ENCODE data around the gene SHISA9.

SHISA9 gene

DNA sequence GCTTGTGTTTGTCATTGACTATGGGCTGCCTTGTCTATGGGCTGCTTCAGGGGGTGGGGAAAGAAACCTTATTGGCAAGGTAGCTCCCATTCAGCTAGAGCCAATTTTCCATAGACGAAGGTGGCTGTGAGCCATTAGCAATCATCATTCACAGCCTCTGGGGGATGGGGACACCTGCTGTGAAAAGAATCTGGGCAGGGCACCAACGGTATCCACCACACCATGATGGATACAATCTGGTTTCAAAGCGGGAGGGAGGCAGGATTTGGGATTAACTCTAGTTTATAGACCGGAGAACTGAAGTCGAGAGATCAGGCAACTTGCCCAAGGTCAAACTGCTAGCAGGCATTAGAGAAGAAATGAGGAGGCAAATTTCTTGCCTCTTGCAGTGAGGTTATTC lies 182.3 kb downstream of the SHISA9 start:
- DNase-seq: peak; percentile 66

DNA sequence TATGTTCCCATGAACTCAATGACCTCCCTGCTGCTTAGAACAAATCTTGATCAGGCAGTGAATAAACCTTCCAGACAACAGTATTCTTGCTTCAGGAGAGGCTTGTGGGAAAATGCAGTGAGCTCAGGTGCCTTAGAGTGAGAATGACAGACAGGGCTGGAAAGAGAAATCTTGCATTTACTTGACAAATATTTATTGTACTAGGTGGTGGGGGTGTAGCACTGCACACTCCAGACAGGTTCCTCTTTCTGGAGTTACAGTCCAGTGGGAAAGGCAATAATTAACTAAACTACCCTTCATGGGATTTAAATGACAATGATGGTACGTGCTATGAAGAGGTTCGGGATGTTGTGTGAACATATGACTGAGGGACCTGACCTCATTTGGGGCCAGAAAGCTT lies 182.9 kb downstream of the SHISA9 start:
- DNase-seq: no peak

DNA sequence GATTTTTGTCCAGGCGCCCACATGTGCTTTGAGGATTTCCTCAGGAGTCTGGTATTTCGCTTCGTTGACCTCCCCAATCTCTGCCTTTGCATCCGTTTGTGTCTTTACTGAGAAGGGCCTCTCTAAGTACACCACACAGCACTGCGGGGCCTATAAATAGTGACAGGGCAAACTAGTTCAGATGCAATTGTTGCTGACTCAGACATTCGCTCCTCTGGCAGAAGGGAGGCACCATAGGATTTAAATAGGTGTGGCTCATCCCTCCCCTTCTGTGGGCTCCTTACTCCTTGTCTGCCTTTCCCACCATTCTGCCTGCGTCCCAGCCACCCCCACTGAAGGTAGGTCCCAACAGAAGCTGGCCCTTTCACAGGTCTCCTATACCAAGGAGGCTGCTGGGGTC lies 192.3 kb downstream of the SHISA9 start:
- DNase-seq: no peak

- no peak for DNase-seq
Measured at GRCh38 chr16:13095061-13095460, 193.7 kb downstream of the SHISA9 start.

DNA sequence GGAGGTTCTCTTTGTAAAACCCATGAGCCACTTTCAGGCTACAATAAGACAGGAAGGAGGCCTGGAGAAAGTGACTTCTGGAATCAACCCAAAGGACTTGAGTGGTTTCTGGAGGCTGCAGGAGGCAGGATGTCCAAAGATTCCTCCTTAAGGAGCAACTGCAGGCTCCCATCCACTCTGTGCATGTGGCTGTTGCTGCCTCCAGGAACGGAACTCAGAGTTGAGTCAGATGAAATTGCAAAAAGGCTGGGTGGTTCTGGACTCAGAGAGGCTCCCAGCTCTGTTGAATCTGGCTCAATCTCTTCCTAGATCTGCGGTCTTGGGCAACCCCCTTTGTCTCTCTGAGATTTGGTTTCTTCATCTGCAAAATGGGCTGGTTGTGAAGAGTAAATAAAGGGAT lies 197.1 kb downstream of the SHISA9 start:
- no peak for DNase-seq

- DNase-seq: no peak
Measured at GRCh38 chr16:13099822-13100221, 198.4 kb downstream of the SHISA9 start.

GRCh38 chr16:13100970-13101369 lies 199.6 kb downstream of the SHISA9 start:
- DNase-seq: no peak

DNA sequence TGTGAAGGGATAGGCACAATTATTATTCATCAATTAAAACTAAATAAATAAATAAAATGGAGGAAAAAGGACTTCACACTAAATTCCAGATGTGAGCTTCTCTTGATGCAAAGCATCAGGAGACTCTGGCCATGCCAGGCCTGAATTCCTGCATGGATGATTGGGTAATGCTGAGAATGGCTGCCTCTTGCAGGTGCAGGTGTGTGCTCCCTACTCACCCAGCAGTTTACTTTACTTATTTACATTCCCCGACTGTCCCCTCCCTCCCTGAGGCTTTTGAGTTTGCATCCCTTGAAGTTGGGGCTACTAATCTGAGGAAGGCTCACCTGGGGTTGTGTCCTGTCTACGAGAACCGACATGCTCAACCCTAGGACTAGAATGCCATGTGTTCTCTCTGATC lies 200.4 kb downstream of the SHISA9 start:
- no peak for DNase-seq

DNA sequence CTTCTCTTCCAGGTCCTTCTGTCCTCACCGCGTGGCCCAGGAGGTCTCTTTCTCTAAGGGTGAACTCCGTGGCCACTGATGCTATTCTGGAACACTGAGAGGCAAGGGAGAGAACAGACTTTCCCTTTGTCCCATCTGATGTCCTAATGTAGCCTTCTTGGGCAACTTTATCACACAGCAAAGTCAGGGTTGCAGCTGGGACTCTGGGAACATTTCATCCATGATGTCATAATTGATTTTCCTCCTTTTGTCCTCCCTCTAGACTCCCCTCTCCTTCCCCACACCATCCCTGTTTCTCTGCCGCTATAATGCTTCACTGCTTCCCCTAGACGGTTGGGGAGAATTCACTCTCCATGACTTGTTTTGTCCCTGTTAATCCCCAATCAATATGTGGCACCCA lies 201.0 kb downstream of the SHISA9 start:
- no peak for DNase-seq

- no peak for DNase-seq
Measured at GRCh38 chr16:13103831-13104530, 202.6 kb downstream of the SHISA9 start.

DNA sequence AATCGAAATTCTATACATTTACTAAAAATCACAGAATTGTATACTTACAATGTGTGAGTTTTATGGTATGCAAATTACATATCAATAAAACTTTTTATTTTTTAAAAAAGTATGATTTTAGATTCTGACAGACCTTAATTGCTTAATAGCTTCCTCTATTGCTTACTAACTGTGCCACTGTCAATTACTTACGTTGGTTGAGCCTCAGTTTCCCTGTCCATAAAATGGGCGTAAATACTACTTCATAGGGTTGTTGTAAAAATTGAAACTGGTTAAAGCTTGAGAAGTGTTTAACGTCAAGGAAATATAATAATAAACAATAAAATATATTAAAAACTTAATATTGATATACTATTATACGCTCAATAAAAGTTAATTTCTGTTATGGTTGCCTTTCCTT lies 203.4 kb downstream of the SHISA9 start:
- DNase-seq: no peak

DNA sequence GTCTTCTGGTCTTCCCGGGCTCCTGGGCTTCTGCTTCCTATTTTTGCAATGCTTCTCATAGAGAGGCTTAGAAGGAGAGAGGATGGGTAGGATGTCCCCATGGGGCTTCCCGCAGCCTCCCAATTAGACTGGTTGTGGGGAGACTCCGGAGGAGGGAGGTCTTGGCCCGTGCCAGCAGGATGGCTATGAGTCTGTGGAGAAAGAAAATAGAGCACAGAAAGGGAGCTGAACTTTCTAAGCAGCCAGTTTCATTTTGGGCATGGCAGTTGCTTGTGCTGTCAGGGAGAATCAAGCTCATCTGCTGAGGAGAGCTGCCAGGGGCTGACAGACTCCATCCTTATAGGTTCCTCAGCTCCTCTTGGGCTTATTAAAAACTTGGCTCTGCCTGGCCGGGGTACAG lies 204.0 kb downstream of the SHISA9 start:
- DNase-seq: no peak

DNA sequence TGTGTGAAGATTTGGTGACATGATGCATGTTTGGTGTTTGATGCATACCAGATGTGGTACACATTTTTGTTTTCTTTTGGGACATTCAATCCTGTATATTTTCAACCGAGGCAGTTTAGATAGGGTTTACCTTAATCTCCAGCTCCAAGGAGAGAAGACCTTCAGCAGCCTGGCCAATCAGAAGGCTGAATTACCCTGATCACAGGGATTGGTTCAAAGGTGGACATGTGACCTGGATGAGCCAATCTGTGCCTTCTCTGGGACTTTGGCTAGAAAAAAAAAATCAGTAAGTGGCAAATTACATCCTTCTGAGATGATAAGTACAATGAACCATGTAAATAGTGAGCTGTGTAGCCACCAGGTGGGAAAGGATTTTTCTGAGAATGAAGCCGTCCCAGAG lies 205.1 kb downstream of the SHISA9 start:
- DNase-seq: no peak

- no peak for DNase-seq
Measured at GRCh38 chr16:13108126-13108525, 206.7 kb downstream of the SHISA9 start.

- DNase-seq: no peak
Measured at GRCh38 chr16:13109171-13109570, 207.8 kb downstream of the SHISA9 start.

- no peak for DNase-seq
Measured at GRCh38 chr16:13110124-13110796, 208.9 kb downstream of the SHISA9 start.

DNA sequence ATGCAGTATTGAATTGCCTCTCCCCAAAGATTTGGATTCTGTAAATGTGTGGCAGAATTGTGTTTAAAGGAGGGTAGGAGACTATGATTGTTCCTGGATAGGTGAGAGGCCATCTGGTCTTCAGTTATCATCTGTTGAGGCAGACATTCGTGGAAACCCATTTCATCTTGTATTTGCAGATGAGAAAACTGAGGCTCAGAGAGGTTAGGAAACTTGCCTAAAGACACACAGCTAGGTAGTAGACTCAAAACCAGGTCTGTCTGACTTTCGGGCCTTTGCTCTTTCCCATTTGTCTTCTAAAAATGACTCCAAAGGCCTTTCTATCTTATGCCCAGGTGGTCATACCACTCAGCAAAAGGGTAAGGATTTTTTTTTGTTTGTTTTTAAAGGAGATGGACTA lies 210.3 kb downstream of the SHISA9 start:
- DNase-seq: no peak

DNA sequence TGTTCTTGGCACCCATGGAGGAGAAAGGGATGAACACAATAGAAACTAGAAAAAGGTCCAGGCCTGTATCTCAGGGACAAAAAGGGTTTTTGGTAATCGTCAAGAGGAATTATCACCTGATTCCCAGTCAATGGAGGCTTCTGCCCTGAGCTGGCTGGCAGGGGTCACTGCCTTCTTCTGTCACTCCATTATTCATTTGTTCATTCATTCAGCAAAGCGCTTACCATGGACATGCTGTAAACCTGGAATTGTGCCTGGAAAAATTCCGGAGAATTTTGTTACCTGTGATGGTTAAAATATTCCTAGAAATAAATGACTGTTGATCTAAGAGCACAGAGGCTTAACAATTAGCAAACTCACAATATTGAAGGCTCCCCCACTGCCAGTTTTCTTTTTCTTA lies 212.3 kb downstream of the SHISA9 start:
- DNase-seq: no peak

DNA sequence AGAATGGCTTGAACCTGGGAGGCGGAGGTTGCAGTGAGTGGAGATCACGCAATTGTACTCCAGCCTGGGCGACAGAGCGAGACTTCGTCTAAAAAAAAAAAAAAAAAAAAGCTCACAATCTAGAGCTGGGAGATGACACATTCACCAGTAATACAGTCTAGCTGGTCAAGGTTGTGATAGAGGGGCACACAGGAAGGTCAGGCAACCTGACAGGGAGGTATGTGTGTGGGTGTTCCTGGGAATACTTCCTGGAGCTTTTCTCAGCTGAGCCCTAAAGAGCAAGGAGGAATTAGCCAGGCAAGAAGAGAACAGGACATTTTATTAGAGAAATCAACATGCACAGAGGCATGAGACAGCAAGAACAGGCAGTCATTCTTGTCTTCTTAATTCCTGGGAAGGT lies 216.7 kb downstream of the SHISA9 start:
- DNase-seq: no peak

DNA sequence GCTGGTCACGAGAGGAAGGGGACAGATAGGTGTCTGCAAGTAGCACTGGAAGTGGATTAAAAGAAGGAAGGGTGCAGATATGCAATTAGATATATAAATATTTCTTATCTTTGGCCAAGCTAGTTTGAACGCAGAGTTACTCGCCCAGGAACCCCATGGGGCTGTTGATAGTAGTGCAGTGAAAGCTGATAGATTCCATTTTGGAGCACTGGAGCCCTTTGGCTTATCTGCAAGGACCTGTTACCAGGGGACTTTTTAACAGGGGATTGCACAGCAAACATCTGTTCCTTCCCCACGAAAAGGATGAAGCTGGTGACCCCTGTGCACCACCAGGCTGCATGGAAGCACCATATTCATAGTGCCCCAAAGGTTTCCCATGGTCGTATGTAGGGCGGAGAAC lies 218.7 kb downstream of the SHISA9 start:
- no peak for DNase-seq

- no peak for DNase-seq
Measured at GRCh38 chr16:13120557-13120956, 219.2 kb downstream of the SHISA9 start.

GRCh38 chr16:13123991-13124390 lies 222.6 kb downstream of the SHISA9 start:
- no peak for DNase-seq

GRCh38 chr16:13127144-13127543 lies 225.7 kb downstream of the SHISA9 start:
- no peak for DNase-seq

- no peak for DNase-seq
Measured at GRCh38 chr16:13130586-13130985, 229.2 kb downstream of the SHISA9 start.

GRCh38 chr16:13134836-13135235 lies 233.4 kb downstream of the SHISA9 start:
- no peak for DNase-seq
